WI38 (cell line): ENCODE measurements around the gene CLNS1A.

Experiments
- H3K4me3 ChIP-seq: 2 replicates; pipeline ENCODE4 v1.5.1; 2011; ENCODE audit warnings: low read depth, mild to moderate bottlenecking, control low read depth, low read length
- CTCF ChIP-seq: IDR thresholded peaks from 2 replicates; pipeline ENCODE4 v1.5.1; 2012; ENCODE audit warnings: low read depth, mild to moderate bottlenecking, control low read depth, low read length

Gene CLNS1A

GRCh38 chr11:77637345-77638165 lies at the start of gene CLNS1A:
CLNS1A (minus strand) TSS chr11:77637794; CDS start chr11:77637714, 80 bp downstream.
- TF ChIP-seq CTCF, result no peak

GRCh38 chr11:77687088-77687487 lies 49.5 kb upstream of the CLNS1A start:
- TF ChIP-seq CTCF, result no peak

More at GRCh38 chr11:77637345-77638165, at the start of gene CLNS1A:
- H3K4me3 ChIP-seq, result peak within 1 kb of the TSS; percentile 80

GRCh38 chr11:77677138-77677537 lies 39.5 kb upstream of the CLNS1A start:
- TF ChIP-seq CTCF, result no peak
- H3K4me3 ChIP-seq, result no peak overlapping the region

More at GRCh38 chr11:77687088-77687487, 49.5 kb upstream of the CLNS1A start:
- H3K4me3 ChIP-seq, result no peak overlapping the region

- no peak overlapping the region for H3K4me3 ChIP-seq
- TF ChIP-seq CTCF, result no peak
Observed at GRCh38 chr11:77672264-77672663, 34.7 kb upstream of the CLNS1A start.

GRCh38 chr11:77669848-77670511 lies 32.4 kb upstream of the CLNS1A start:
- no peak overlapping the region for H3K4me3 ChIP-seq
- TF ChIP-seq CTCF, result no peak

- no peak for TF ChIP-seq CTCF
- H3K4me3 ChIP-seq, result no peak overlapping the region
Observed at GRCh38 chr11:77668760-77669159, 31.2 kb upstream of the CLNS1A start.
